ENCODE measurements around the gene NQO1. TPM values are rescaled to one million over a fixed set of nuclear protein-coding genes. Genes with fewer than 3 reads are reported as not detected.

Gene NQO1
- total RNA-seq: 10 to 100 TPM; 16.0 to 16.9 TPM
- 3.1 TPM for polyA plus RNA-seq

DNA sequence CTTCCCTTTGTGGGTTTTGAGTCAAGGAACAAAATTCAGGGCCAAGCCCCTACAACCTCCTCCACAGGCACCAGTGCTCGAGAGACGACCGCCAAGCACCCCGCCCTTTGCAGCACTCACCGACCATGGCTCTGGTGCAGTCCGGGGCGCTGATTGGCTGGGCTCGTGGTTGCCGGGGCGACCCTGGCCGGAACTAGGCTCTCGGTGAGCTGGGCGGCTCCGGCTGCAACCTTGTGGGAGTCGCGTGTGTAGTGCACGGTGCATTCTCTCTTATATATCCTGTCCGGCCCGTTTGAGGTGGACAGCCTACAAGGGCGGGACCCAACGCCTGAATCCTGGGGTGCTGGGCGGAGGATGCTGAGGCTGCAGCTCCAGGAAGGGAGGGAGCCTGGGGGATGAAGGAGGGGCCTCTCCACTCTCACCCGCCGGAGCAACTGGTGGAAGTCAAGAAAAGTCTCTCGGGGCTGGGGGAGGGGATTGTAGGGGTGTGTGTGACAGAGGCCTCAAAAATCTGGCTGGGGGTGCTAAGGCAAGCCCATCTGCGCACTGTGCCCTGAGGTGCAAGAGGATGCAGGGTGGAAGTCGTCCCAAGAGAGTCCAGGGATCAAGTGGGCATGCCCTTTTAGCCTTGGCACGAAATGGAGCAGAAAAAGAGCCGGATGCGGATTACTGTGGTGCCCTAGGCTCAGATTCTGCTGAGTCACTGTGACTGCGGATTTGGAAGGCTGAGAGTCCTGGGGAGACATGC lies at the start of gene NQO1:
Gene NQO1, minus strand, starts transcription at position 248 of the 748 bp plus-strand sequence. Its CDS starts 121 bp downstream, at position 127.
- H3K4me1 ChIP-seq (ENCODE audit: insufficient read depth, low read length): peaks cover 16% of the 10 kb centered on the region
- peak within 1 kb of the TSS; percentile 74 for H3K4me3 ChIP-seq (ENCODE audit: low read length)
- peaks cover 16 to 31% (median 17%) of the 10 kb centered on the region in 3 donors for H3K4me1 Mint-ChIP-seq
- CTCF ChIA-PET: interaction anchor here (4.6 to 8.2 kb wide), 2 partner anchors 16 to 28 kb away, joined by 16 to 58 read pairs; partner anchors contain the start of gene NOB1
- H3K36me3 ChIP-seq (ENCODE audit: insufficient read depth, low read length): no peaks in the 10 kb centered on the region
- DNase-seq: peak; percentile 68 to 90 (median 80)
- H3K27ac Mint-ChIP-seq: peak within 1 kb of the TSS; percentile 72 to 96 (median 92)
- no peaks in the 10 kb centered on the region for H3K9me3 ChIP-seq (ENCODE audit: low read length)
- H3K36me3 Mint-ChIP-seq: peaks cover 0 to 4% (median 0%) of the 10 kb centered on the region in 3 donors
- peak within 1 kb of the TSS; percentile 74 for H3K27ac ChIP-seq (ENCODE audit: low read depth, low read length)
- H3K9me3 Mint-ChIP-seq: no peaks in the 10 kb centered on the region
- H3K4me3 Mint-ChIP-seq: peak within 1 kb of the TSS; percentile 83 to 96 (median 93)
- no peaks in the 10 kb centered on the region for H3K27me3 Mint-ChIP-seq
- POLR2A ChIA-PET: interaction anchor here (0.6 to 2.8 kb wide), 3 partner anchors 28 to 125 kb away, joined by 3 to 19 read pairs (median 5); partner anchors contain the start of gene NOB1
- H3K27me3 ChIP-seq (ENCODE audit: insufficient read depth, low read length, poor library complexity, severe bottlenecking): no peaks in the 10 kb centered on the region

DNA sequence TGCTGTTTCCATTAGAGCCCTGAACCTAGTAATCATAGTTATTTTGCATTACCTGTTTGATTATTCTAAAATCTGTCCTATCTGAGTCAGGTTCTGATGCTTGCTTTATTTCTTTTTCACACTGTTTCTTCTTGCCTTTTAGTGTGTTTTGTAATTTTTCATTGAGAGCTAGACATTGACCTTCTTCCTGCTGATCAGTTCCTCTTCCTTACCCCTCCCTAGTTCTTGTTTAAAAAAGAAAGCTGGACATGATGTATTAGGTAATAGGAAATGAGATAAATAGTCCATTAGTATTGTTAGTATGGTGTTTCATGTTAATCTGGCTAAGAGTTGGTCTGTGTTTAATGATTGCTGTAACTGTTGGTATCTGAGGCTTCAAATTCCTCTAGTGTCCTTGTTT lies 49.2 kb upstream of the NQO1 start:
- Mint-ChIP-seq H3K9me3 (peaks cover 0 to 9% (median 5%) of the 10 kb centered on the region in 5 donors), H3K4me3 (peak overlapping the region in 1 of 7 donors; percentile 1), H3K36me3 (peaks cover 8 to 35% (median 15%) of the 10 kb centered on the region in 3 donors), H3K27me3 (no peaks in the 10 kb centered on the region), H3K4me1 (peaks cover 33 to 61% (median 53%) of the 10 kb centered on the region in 3 donors), H3K27ac (peak overlapping the region in 5 of 8 donors; percentile 4 to 78 (median 43))
- no peak overlapping the region for H3K27ac ChIP-seq (ENCODE audit: low read depth, low read length)
- peaks cover 9% of the 10 kb centered on the region for H3K4me1 ChIP-seq (ENCODE audit: insufficient read depth, low read length)
- no peak for DNase-seq
- H3K4me3 ChIP-seq (ENCODE audit: low read length): no peak overlapping the region
- H3K9me3 ChIP-seq (ENCODE audit: low read length): peaks cover 8% of the 10 kb centered on the region
- ChIA-PET CTCF (no interaction called here), POLR2A (no interaction called here)
- no peaks in the 10 kb centered on the region for H3K36me3 ChIP-seq (ENCODE audit: insufficient read depth, low read length)
- H3K27me3 ChIP-seq (ENCODE audit: insufficient read depth, low read length, poor library complexity, severe bottlenecking): no peaks in the 10 kb centered on the region

DNA sequence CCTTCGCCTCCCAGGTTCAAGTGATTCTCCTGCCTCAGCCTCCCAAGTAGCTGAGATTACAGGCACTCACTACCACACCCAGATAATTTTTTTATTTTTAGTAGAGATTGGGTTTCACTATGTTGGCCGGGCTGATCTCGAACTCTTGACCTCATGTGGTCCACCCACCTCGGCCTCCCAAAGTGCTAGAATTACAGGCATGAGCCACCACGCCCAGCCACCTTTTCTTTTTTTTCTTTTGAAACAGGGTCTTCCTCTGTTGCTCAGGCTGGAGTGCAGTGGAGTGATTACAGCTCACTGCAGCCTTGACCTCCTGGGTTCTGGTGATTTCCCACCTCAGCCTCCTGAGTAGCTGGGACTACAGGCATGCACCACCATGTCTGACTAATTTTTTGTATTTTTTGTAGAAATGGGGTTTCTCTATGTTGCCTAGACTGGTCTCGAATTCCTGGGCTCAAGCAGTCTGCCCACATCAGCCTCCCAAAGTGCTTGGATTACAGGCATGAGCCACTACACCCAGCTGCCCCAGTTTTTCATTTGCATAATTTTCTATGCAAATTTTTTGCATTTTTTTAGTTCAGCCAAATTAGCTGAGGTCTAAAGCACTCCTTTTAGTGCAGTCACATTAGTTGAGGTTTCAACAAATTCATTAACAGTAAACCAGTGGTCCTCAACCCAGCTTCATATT lies 47.0 kb upstream of the NQO1 start:
- H3K27me3 Mint-ChIP-seq: no peaks in the 10 kb centered on the region
- peak overlapping the region in 1 of 7 donors; percentile 48 for H3K4me3 Mint-ChIP-seq
- POLR2A ChIA-PET: interaction anchor here (1.5 kb wide), 1 partner anchor 11 kb away, joined by 4 read pairs; the partner anchor contains the start of gene WWP2
- no peak for DNase-seq
- no peaks in the 10 kb centered on the region for H3K36me3 ChIP-seq (ENCODE audit: insufficient read depth, low read length)
- H3K27ac ChIP-seq (ENCODE audit: low read depth, low read length): no peak overlapping the region
- H3K4me3 ChIP-seq (ENCODE audit: low read length): no peak overlapping the region
- H3K9me3 Mint-ChIP-seq: peaks cover 0 to 9% (median 5%) of the 10 kb centered on the region in 5 donors
- H3K9me3 ChIP-seq (ENCODE audit: low read length): peaks cover 8% of the 10 kb centered on the region
- H3K27me3 ChIP-seq (ENCODE audit: insufficient read depth, low read length, poor library complexity, severe bottlenecking): no peaks in the 10 kb centered on the region
- peaks cover 8 to 26% (median 15%) of the 10 kb centered on the region in 3 donors for H3K36me3 Mint-ChIP-seq
- H3K4me1 Mint-ChIP-seq: peaks cover 36 to 62% (median 60%) of the 10 kb centered on the region in 3 donors
- CTCF ChIA-PET: interaction anchor here (0.8 kb wide), 1 partner anchor 10 kb away, joined by 3 read pairs; no protein-coding TSS in a partner anchor
- H3K27ac Mint-ChIP-seq: peak overlapping the region in 2 of 8 donors; percentile 68 to 76
- peaks cover 9% of the 10 kb centered on the region for H3K4me1 ChIP-seq (ENCODE audit: insufficient read depth, low read length)

DNA sequence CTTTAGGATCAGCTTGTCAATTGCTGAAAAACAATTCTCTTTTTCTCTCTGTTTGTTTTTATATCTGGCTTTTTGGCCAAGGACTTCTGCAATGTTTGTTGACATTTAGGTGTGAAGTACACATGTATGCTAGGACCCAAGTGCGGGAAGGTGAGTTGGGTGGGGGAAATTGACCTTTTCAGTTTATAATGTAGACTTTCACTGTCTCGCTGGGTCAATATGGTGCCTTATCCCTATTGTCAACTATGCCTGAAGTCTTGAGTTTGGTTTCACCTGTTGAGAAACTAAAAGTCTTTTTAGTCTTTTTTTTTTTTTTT lies 45.2 kb upstream of the NQO1 start:
- no peak overlapping the region for H3K4me3 Mint-ChIP-seq

DNA sequence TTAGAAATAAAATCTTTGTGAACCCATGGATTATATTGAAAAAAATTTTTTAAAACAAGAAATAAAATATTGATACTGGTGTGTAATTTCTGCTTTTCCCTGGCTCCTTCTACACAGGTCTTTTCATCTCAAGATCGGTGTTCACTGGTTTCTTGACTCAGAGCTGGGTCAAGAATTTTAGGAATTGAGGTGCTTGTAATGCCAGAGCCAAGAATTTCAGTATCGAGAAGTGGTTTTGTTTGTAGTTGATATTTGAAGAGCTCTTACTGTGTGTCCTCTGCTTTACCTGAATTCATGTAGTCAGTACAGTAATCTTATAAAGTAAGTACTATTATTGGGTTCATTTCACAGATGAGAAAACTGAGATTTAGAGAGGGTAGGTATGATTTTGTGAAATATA lies 43.0 kb upstream of the NQO1 start:
- no peak for DNase-seq
- Histone ChIP-seq H3K9me3 (ENCODE audit: low read length) (no peaks in the 10 kb centered on the region), H3K36me3 (ENCODE audit: insufficient read depth, low read length) (no peaks in the 10 kb centered on the region), H3K4me3 (ENCODE audit: low read length) (no peak overlapping the region), H3K27ac (ENCODE audit: low read depth, low read length) (no peak overlapping the region), H3K4me1 (ENCODE audit: insufficient read depth, low read length) (peaks cover 9% of the 10 kb centered on the region), H3K27me3 (ENCODE audit: insufficient read depth, low read length, poor library complexity, severe bottlenecking) (no peaks in the 10 kb centered on the region)
- ChIA-PET CTCF (interaction anchor here (0.7 to 3.3 kb wide), 3 partner anchors 15 to 454 kb away, joined by 3 to 11 read pairs (median 3); partner anchors contain the start of gene NOB1), POLR2A (interaction anchor here (0.7 kb wide), 1 partner anchor 205 kb away, joined by 5 read pairs; no protein-coding TSS in a partner anchor)
- Mint-ChIP-seq H3K27ac (peak overlapping the region in 1 of 8 donors; percentile 64), H3K4me1 (peaks cover 44 to 78% (median 66%) of the 10 kb centered on the region in 3 donors), H3K36me3 (peaks cover 0 to 9% (median 1%) of the 10 kb centered on the region in 3 donors), H3K4me3 (no peak overlapping the region), H3K27me3 (no peaks in the 10 kb centered on the region), H3K9me3 (no peaks in the 10 kb centered on the region)

More for the DNA sequence above, 45.2 kb upstream of the NQO1 start:
- Histone ChIP-seq H3K4me3 (ENCODE audit: low read length) (no peak overlapping the region), H3K4me1 (ENCODE audit: insufficient read depth, low read length) (peaks cover 9% of the 10 kb centered on the region), H3K27ac (ENCODE audit: low read depth, low read length) (no peak overlapping the region), H3K9me3 (ENCODE audit: low read length) (peaks cover 8% of the 10 kb centered on the region), H3K36me3 (ENCODE audit: insufficient read depth, low read length) (no peaks in the 10 kb centered on the region), H3K27me3 (ENCODE audit: insufficient read depth, low read length, poor library complexity, severe bottlenecking) (no peaks in the 10 kb centered on the region)
- ChIA-PET CTCF (interaction anchor here (1.0 to 1.7 kb wide), 3 partner anchors 9 to 23 kb away, joined by 4 to 7 read pairs (median 4); partner anchors contain the start of genes NOB1 and WWP2), POLR2A (no interaction called here)
- Mint-ChIP-seq H3K36me3 (peaks cover 8 to 24% (median 15%) of the 10 kb centered on the region in 3 donors), H3K4me1 (peaks cover 44 to 73% (median 70%) of the 10 kb centered on the region in 3 donors), H3K27ac (peak overlapping the region in 2 of 8 donors; percentile 12 to 30), H3K9me3 (peaks cover 0 to 9% (median 5%) of the 10 kb centered on the region in 5 donors), H3K27me3 (no peaks in the 10 kb centered on the region)
- no peak for DNase-seq

DNA sequence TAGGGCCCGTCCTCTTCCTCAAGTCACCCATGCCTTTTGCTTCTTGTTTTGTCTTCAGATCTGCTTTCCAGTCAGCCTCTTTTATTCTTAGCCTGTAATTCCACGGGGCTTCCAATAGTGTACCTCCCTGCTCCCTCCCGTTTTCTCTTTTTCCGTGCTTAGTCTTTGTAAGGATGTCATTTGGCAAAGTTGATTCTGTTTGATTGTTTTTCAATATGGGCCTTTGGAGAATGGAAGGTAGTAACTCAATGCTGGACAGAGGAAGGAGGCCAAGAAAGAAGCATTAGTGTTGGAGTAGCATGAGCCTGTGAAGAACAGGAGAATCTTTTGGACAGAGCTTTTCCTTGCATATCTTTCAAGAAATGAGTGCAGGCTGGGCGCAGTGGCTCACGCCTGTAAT lies 42.3 kb upstream of the NQO1 start:
- ChIA-PET CTCF (interaction anchor here (1.2 to 3.3 kb wide), 2 partner anchors 14 to 58 kb away, joined by 3 to 11 read pairs; partner anchors contain the start of gene NOB1), POLR2A (no interaction called here)
- Mint-ChIP-seq H3K36me3 (peaks cover 0 to 4% (median 1%) of the 10 kb centered on the region in 3 donors), H3K27ac (peak overlapping the region in 2 of 8 donors; percentile 1 to 48), H3K9me3 (no peaks in the 10 kb centered on the region), H3K4me1 (peaks cover 41 to 75% (median 66%) of the 10 kb centered on the region in 3 donors), H3K4me3 (no peak overlapping the region), H3K27me3 (no peaks in the 10 kb centered on the region)
- H3K27ac ChIP-seq (ENCODE audit: low read depth, low read length): no peak overlapping the region
- no peak for DNase-seq
- H3K27me3 ChIP-seq (ENCODE audit: insufficient read depth, low read length, poor library complexity, severe bottlenecking): no peaks in the 10 kb centered on the region
- no peaks in the 10 kb centered on the region for H3K9me3 ChIP-seq (ENCODE audit: low read length)
- no peaks in the 10 kb centered on the region for H3K36me3 ChIP-seq (ENCODE audit: insufficient read depth, low read length)
- H3K4me1 ChIP-seq (ENCODE audit: insufficient read depth, low read length): peaks cover 11% of the 10 kb centered on the region
- H3K4me3 ChIP-seq (ENCODE audit: low read length): no peak overlapping the region

DNA sequence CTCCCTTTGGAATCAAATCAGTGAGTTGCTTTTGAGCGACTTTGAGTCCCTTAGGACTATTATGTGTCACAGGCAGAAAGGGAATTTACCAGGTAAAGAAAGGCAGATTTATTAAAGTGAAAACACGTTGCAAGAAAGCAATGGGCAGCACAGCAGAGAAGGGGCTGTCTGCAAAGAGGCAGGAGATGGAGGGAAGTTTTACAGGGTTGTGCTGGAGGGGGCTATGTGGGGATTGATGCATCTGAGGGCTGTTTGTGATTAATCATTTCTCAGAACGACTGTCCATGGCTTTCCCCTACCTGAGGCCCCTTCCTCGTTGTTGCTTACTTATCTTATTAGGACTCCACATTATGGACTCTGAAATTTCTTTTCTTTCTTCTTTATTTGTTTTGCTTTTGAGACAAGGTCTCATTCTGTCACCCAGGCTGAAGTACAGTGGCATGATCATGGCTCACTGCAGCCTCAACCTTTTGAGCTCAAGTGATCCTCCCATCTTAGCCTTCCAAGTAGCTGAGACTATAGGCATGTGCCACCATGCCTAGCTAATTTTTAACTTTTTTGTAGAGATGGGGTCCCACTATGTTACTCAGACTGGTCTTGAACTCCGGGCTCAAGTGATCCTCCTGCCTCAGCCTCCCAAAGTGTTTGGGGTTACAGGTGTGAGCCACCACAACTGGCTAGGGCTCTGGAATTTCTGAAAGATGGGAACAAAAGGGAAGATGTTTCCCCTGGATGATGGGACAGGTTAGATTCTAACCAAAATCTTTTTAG lies 41.3 kb upstream of the NQO1 start:
- Histone ChIP-seq H3K27ac (ENCODE audit: low read depth, low read length) (no peak overlapping the region), H3K9me3 (ENCODE audit: low read length) (no peaks in the 10 kb centered on the region), H3K27me3 (ENCODE audit: insufficient read depth, low read length, poor library complexity, severe bottlenecking) (no peaks in the 10 kb centered on the region), H3K4me1 (ENCODE audit: insufficient read depth, low read length) (peaks cover 16% of the 10 kb centered on the region), H3K4me3 (ENCODE audit: low read length) (no peak overlapping the region), H3K36me3 (ENCODE audit: insufficient read depth, low read length) (no peaks in the 10 kb centered on the region)
- no peaks in the 10 kb centered on the region for H3K9me3 Mint-ChIP-seq
- peaks cover 0 to 6% (median 1%) of the 10 kb centered on the region in 3 donors for H3K36me3 Mint-ChIP-seq
- peaks cover 42 to 76% (median 66%) of the 10 kb centered on the region in 3 donors for H3K4me1 Mint-ChIP-seq
- no peak overlapping the region for H3K4me3 Mint-ChIP-seq
- ChIA-PET CTCF (interaction anchor here (3.3 kb wide), 1 partner anchor 13 kb away, joined by 11 read pairs; the partner anchor contains the start of gene NOB1), POLR2A (interaction anchor here (0.6 kb wide), 1 partner anchor 116 kb away, joined by 6 read pairs; no protein-coding TSS in a partner anchor)
- no peak for DNase-seq
- no peaks in the 10 kb centered on the region for H3K27me3 Mint-ChIP-seq
- peak overlapping the region in 5 of 8 donors; percentile 1 to 72 (median 24) for H3K27ac Mint-ChIP-seq

All from CD8-positive, alpha-beta memory T cell (primary cell).